Activated CD8-positive, alpha-beta memory T cell treated with anti-CD3 and anti-CD28 coated beads for 24 hours (primary cell): ENCODE measurements around the gene PPP1R14C.
"Not testable (repeated sequence)": the region's sequence is repeated elsewhere in the genome, so short reads cannot be mapped to it uniquely, and the experiment has no call there.

Source experiments
- DNase-seq: peaks from one replicate; pipeline ENCODE4 v3.0.0-alpha.2; 2020

The PPP1R14C gene

GRCh38 chr6:150228072-150228733, 85.4 kb downstream of the PPP1R14C start:
- no peak for DNase-seq

- DNase-seq, result no peak
These were observed 86.8 kb downstream of the PPP1R14C start for GRCh38 chr6:150229436-150230163.

GRCh38 chr6:150230164-150230561, 87.3 kb downstream of the PPP1R14C start:
- no peak for DNase-seq

- DNase-seq, result no peak
These were observed 88.1 kb downstream of the PPP1R14C start for GRCh38 chr6:150230832-150231524.

GRCh38 chr6:150231525-150231850, 88.6 kb downstream of the PPP1R14C start:
- no peak for DNase-seq

GRCh38 chr6:150233843-150234269, 91.0 kb downstream of the PPP1R14C start:
- DNase-seq, result no peak

GRCh38 chr6:150235218-150235617, 92.4 kb downstream of the PPP1R14C start:
- DNase-seq, result no peak

GRCh38 chr6:150236114-150236513, 93.3 kb downstream of the PPP1R14C start:
- DNase-seq, result no peak

- DNase-seq, result no peak
These were observed 93.7 kb downstream of the PPP1R14C start for GRCh38 chr6:150236544-150236943.

GRCh38 chr6:150237626-150238025, 94.8 kb downstream of the PPP1R14C start:
- no peak for DNase-seq

GRCh38 chr6:150238336-150238741, 95.5 kb downstream of the PPP1R14C start:
- no peak for DNase-seq

GRCh38 chr6:150238846-150239407, 96.1 kb downstream of the PPP1R14C start:
- DNase-seq, result no peak

GRCh38 chr6:150241756-150242155, 98.9 kb downstream of the PPP1R14C start:
- not testable (repeated sequence) for DNase-seq

- no peak for DNase-seq
These were observed 100.9 kb downstream of the PPP1R14C start for GRCh38 chr6:150243620-150244314.

GRCh38 chr6:150245148-150245935, 102.5 kb downstream of the PPP1R14C start:
- no peak for DNase-seq

GRCh38 chr6:150247803-150248202, 105.0 kb downstream of the PPP1R14C start:
- no peak for DNase-seq

- DNase-seq, result no peak
These were observed 105.5 kb downstream of the PPP1R14C start for GRCh38 chr6:150248300-150248699.

GRCh38 chr6:150249261-150249660, 106.4 kb downstream of the PPP1R14C start:
- DNase-seq, result no peak

- no peak for DNase-seq
These were observed 108.0 kb downstream of the PPP1R14C start for GRCh38 chr6:150250826-150251225.

GRCh38 chr6:150251566-150252186, 108.8 kb downstream of the PPP1R14C start:
- DNase-seq, result no peak

- no peak for DNase-seq
These were observed 110.0 kb downstream of the PPP1R14C start for GRCh38 chr6:150252714-150253444.
